AG04450 (cell line): ENCODE measurements around the gene GCN1. TPM values are rescaled to one million over a fixed set of nuclear protein-coding genes. Genes with fewer than 3 reads are reported as not detected.

Experiments
- CTCF ChIA-PET: fragments of 300-600, 350-600 bp; formaldehyde crosslinking; extraction: SDS; loops from one replicate; lab custom pipeline; 2022; ENCODE audit warnings: antibody characterized with exemption, inconsistent platforms; lab: Charles Lee
- POLR2A ChIA-PET: fragments of 350-600 bp; formaldehyde crosslinking; extraction: SDS; loops from one replicate; lab custom pipeline; 2021; ENCODE audit warnings: antibody characterized with exemption, inconsistent platforms; lab: Yijun Ruan, JAX
- DNase-seq: peaks from one replicate; pipeline ENCODE4 v3.0.0-alpha.2; 2011; ENCODE audit warnings: low read depth, low spot score
- H3K27ac ChIP-seq: one replicate; pipeline ENCODE4 v1.5.1; 2012; ENCODE audit warnings: low read depth, low read length, control low read depth
- H3K27me3 ChIP-seq: one replicate; pipeline ENCODE4 v1.6.0; 2012; ENCODE audit warnings: low read length; ENCODE audit not compliant: control insufficient read depth, insufficient read depth
- H3K4me3 ChIP-seq: 2 replicates; pipeline ENCODE4 v1.5.1; 2011; ENCODE audit warnings: mild to moderate bottlenecking, low read depth, low read length, control low read depth
- H3K9me3 ChIP-seq: 2 replicates; pipeline ENCODE4 v1.5.1; 2012; ENCODE audit warnings: low read length; ENCODE audit not compliant: control insufficient read depth, insufficient read depth
- polyA plus RNA-seq: library from polyadenylated mRNA; depleted of rRNA; stranded (reverse); fragments of >200 nt; gene quantifications from 2 replicates; pipeline ENCODE4 v1.2.3, GENCODE V29; 2011
- TF ChIP-seq, protein P1 (sequence below): IDR thresholded peaks from 2 replicates; pipeline ENCODE4 v1.5.1; 2011; ENCODE audit warnings: low read depth, low read length, control low read depth, inconsistent platforms

GCN1 gene
- polyA plus RNA-seq, 1 experiment = 44.5 TPM

DNA sequence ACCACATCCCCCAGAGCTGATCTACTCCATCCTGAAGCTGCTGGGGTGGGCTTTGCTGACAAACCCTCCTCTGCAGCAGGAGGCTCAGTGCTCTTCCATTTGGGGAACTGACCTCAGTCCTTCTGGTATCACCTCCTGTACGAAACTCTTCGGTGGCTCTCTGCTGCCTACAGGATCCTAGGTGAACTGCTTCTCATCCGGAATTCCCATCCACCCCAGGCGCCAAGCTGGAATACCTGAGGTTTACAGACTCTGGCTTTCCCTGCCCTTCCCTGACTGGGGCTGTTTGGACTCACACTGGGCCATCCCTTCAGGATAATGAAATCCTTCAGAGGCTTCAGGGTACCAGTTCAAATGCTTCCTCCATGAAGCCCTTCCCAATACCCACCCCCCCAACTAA is 26.2 kb downstream of the GCN1 start:
- Histone ChIP-seq H3K27ac (peak overlapping the region; percentile 21), H3K27me3 (no peaks in the 10 kb centered on the region), H3K4me3 (no peak overlapping the region), H3K9me3 (no peaks in the 10 kb centered on the region; the same call in 1 of the 2 replicates)
- TF ChIP-seq, protein P1, sequence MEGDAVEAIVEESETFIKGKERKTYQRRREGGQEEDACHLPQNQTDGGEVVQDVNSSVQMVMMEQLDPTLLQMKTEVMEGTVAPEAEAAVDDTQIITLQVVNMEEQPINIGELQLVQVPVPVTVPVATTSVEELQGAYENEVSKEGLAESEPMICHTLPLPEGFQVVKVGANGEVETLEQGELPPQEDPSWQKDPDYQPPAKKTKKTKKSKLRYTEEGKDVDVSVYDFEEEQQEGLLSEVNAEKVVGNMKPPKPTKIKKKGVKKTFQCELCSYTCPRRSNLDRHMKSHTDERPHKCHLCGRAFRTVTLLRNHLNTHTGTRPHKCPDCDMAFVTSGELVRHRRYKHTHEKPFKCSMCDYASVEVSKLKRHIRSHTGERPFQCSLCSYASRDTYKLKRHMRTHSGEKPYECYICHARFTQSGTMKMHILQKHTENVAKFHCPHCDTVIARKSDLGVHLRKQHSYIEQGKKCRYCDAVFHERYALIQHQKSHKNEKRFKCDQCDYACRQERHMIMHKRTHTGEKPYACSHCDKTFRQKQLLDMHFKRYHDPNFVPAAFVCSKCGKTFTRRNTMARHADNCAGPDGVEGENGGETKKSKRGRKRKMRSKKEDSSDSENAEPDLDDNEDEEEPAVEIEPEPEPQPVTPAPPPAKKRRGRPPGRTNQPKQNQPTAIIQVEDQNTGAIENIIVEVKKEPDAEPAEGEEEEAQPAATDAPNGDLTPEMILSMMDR = no peak
- ChIA-PET POLR2A (no interaction called here), CTCF (interaction anchor here (1.4 kb wide), 1 partner anchor 33 kb away, joined by 5 read pairs; the partner anchor contains the start of gene RPLP0)
- no peak for DNase-seq

- Histone ChIP-seq H3K27ac (no peak overlapping the region), H3K9me3 (no peaks in the 10 kb centered on the region; the same call in 1 of the 2 replicates), H3K4me3 (no peak overlapping the region), H3K27me3 (no peaks in the 10 kb centered on the region)
- TF ChIP-seq, protein P1 = no peak
- CTCF ChIA-PET = no interaction called here
- POLR2A ChIA-PET = interaction anchor here (0.7 to 1.0 kb wide), 2 partner anchors 33 to 34 kb away, joined by 6 read pairs; partner anchors contain the start of gene RPLP0
- no peak for DNase-seq
Observed at GRCh38 chr12:120167529-120168095, 26.9 kb downstream of the GCN1 start.

DNA sequence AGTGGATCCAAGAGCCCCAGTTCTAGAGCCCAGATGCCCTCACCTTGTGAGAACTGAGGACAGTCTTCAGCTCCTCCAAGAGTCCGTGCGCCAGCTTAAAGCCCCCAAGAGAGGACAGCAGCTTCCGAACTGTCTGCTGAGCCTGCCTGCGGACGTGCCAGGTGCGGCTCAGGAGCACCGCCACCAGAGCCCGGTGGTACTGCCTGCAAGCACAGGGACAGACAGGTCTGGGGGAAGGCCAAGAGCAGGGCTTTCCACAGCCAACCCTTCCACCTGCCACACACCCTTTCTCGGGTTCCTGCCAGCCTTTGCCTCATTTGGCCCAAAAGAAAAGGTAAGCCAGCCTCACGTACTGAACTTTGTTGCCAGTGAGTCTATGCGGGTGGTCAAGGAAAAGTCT is 30.2 kb downstream of the GCN1 start:
- H3K4me3 ChIP-seq = no peak overlapping the region
- ChIA-PET POLR2A (interaction anchor here (0.6 to 1.6 kb wide), 2 partner anchors 37 to 38 kb away, joined by 4 to 6 read pairs; partner anchors contain the start of gene RPLP0), CTCF (no interaction called here)
- TF ChIP-seq, protein P1 = no peak
- H3K27me3 ChIP-seq = no peaks in the 10 kb centered on the region
- no peak overlapping the region for H3K27ac ChIP-seq
- H3K9me3 ChIP-seq = no peaks in the 10 kb centered on the region; the same call in 1 of the 2 replicates
- no peak for DNase-seq

GRCh38 chr12:120162763-120163162 is 31.8 kb downstream of the GCN1 start:
- TF ChIP-seq, protein P1 = no peak
- no peaks in the 10 kb centered on the region; the same call in 1 of the 2 replicates for H3K9me3 ChIP-seq

DNA sequence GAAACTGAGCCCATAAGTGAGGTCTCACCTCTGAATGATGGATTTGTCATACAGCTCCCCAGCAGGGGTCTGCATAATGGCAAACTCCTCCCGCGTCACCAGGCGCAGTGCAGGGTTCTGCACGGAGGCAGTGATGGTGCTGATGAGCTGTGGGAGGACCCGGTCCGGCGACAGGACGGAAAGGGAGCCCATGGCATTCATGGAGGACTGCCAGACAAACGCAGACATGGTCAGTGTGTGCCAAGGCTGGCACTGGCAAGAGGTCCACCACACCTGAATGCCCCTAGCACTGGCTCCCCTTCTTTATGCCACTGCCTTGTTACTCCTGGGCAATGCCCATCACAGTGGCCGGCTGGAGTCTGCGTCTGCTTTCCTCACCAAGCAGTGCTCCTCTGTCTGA is 32.7 kb downstream of the GCN1 start:
- CTCF ChIA-PET = no interaction called here
- no peak for DNase-seq
- TF ChIP-seq, protein P1 = no peak
- POLR2A ChIA-PET = interaction anchor here (0.8 to 1.2 kb wide), 4 partner anchors 12 to 39 kb away, joined by 3 to 10 read pairs (median 4); partner anchors contain the start of gene RPLP0
- Histone ChIP-seq H3K27ac (no peak overlapping the region), H3K9me3 (no peaks in the 10 kb centered on the region; the same call in 1 of the 2 replicates), H3K27me3 (no peaks in the 10 kb centered on the region), H3K4me3 (no peak overlapping the region)

More at GRCh38 chr12:120162763-120163162, 31.8 kb downstream of the GCN1 start:
- DNase-seq = no peak
- CTCF ChIA-PET = interaction anchor here (0.7 kb wide), 1 partner anchor 66 kb away, joined by 3 read pairs; no protein-coding TSS in a partner anchor
- Histone ChIP-seq H3K4me3 (no peak overlapping the region), H3K27me3 (no peaks in the 10 kb centered on the region), H3K27ac (no peak overlapping the region)
- POLR2A ChIA-PET = no interaction called here
